Fibroblast of skin of abdomen (primary cell): Measurements from ENCODE around the gene NPAT. TPM values are rescaled to one million over a fixed set of nuclear protein-coding genes. Genes with fewer than 3 reads are reported as not detected.

ENCODE experiments used
- DNase-seq: peaks from one replicate; pipeline ENCODE4 v3.0.0-alpha.2; 2013
- polyA plus RNA-seq, 2 experiments: library from polyadenylated mRNA; unstranded; fragments of 120-200 nt; gene quantifications; one replicate each; pipeline ENCODE4 v1.2.1, GENCODE V29; 2013; ENCODE audit not compliant: insufficient read length in 2 of 2

Gene NPAT
- 7.6 TPM for polyA plus RNA-seq (2013, experiment 1 of 2; ENCODE audit: insufficient read length)
- 8.1 TPM for polyA plus RNA-seq (2013, experiment 2 of 2; ENCODE audit: insufficient read length)

DNA sequence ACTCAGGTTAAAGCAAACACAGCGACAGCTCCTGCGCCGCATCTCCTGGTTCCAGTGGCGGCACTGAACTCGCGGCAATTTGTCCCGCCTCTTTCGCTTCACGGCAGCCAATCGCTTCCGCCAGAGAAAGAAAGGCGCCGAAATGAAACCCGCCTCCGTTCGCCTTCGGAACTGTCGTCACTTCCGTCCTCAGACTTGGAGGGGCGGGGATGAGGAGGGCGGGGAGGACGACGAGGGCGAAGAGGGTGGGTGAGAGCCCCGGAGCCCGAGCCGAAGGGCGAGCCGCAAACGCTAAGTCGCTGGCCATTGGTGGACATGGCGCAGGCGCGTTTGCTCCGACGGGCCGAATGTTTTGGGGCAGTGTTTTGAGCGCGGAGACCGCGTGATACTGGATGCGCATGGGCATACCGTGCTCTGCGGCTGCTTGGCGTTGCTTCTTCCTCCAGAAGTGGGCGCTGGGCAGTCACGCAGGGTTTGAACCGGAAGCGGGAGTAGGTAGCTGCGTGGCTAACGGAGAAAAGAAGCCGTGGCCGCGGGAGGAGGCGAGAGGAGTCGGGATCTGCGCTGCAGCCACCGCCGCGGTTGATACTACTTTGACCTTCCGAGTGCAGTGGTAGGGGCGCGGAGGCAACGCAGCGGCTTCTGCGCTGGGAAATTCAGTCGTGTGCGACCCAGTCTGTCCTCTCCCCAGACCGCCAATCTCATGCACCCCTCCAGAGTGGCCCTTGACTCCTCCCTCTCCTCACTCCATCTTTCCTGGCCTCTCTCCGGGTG, at the start of gene NPAT, which contains the start of gene ATM:
TSS of gene NPAT (minus strand) at position 65 of the 774 bp plus-strand sequence. CDS start 102 bp downstream, outside the sequence.
TSS of gene ATM (plus strand) at position 494 of the 774 bp plus-strand sequence. CDS start 4,558 bp downstream, outside the sequence.
- DNase-seq = peak; percentile 99

DNA sequence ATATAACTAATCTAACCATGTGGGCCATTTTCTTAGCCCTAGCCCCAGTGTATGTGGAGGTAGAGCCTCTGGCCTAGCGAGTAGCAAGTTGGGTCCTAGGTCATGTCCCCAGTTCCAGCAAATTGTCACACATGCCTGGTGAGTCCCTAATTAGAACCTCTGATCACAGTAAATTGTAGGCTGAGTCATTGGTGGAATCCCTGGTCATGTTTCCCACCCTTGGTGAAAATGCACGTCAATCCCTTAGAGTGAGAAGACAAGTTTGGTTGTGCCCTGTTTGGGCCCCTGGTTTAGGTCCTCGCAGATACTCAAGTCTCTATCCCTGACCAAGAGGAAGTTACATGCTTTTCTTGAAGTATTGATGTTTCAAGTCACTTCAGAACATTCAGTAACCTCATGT, 47.1 kb upstream of the NPAT start:
- no peak for DNase-seq

- DNase-seq = peak; percentile 2
These were observed 30.7 kb upstream of the NPAT start for GRCh38 chr11:108253176-108253575.

DNA sequence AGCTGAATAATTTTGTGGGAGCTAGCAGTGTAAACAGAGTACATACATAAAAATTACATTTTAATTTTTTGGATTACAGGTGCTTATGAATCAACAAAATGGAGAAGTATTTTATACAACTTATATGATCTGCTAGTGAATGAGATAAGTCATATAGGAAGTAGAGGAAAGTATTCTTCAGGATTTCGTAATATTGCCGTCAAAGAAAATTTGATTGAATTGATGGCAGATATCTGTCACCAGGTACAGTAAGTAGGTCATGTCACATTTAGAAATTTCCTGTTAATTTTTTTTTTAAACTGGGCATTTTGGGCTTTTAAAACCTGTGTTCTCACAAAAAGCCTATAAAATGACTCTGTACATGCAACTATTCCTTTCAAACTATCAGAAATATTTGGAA, 24.4 kb upstream of the NPAT start:
- DNase-seq = no peak

- no peak for DNase-seq
These were observed 23.9 kb upstream of the NPAT start for GRCh38 chr11:108246308-108246707.

GRCh38 chr11:108242422-108242821, 20.0 kb upstream of the NPAT start:
- no peak for DNase-seq

DNA sequence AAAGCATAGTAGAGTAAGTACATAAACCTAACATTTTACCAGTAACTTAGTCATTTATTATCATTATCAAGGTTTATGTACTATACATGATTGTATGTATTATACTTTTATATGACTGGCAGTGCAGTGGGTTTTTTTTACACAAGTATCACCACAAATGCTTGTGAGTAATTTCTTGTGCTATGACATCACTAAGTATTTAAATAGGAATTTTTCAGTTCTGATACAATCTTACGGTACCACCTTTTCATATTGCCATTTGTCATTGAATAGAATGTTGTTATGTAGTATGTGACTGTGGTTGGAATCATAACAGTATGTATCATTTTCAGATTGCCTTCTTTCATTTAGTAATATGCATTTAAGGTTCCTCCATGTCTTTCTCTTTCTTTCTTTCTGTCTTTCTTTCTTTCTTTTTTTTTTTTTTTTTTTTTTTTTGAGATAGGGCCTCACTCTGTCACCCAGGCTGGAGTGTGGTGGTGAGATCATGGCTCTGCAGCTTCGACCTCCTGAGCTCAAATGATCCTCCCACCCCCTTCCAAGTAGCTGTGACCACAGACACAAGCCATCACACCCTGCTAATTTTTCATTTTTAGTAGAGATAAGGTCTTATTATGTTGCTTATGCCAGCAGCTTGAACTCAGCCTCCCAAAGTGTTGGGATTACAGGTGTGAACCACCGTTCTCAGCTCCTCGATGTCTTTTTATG, 19.0 kb upstream of the NPAT start:
- no peak for DNase-seq

GRCh38 chr11:108239076-108239475, 16.6 kb upstream of the NPAT start:
- no peak for DNase-seq

DNA sequence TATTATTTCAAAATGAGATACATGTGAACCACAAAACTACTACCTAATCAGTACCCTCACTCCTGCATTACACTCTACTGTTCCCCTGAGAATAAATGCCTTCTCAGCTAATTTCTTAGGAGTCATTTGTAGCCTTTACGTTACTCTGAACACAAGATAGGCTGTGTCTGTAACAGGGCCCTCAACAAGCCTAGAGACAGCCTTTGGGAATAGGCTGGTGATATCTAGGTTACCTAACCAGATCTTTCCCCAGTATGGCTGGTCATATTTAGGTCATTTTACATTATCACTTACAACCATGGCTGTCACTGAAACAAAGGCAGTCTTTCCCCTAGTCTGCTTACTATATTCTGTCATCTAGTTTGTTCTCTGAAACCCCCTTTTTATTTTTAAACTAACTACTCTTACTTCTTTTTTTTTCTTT, 14.6 kb upstream of the NPAT start:
- no peak for DNase-seq

GRCh38 chr11:108235633-108236032, 13.2 kb upstream of the NPAT start:
- DNase-seq = no peak

DNA sequence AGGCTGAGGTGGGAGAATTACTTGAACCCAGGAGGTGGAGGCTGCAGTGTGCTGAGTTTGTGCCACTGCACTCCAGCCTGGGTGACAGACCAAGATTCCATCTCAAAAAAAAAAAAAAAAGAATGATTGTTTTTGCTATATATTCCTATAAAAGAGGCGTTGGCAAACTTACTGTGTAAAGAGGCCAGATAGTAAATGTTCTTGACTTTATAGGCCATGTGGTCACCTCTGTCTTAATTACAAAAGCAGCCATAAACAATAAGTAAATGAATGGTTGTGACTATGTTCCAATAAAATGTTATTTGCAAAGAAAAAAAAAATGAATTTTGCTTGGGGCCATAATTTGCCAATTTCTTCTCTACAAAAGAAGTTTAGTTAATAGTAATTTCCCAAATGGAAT, 12.8 kb upstream of the NPAT start:
- DNase-seq = no peak

- no peak for DNase-seq
These were observed 11.0 kb upstream of the NPAT start for GRCh38 chr11:108233277-108233945.

DNA sequence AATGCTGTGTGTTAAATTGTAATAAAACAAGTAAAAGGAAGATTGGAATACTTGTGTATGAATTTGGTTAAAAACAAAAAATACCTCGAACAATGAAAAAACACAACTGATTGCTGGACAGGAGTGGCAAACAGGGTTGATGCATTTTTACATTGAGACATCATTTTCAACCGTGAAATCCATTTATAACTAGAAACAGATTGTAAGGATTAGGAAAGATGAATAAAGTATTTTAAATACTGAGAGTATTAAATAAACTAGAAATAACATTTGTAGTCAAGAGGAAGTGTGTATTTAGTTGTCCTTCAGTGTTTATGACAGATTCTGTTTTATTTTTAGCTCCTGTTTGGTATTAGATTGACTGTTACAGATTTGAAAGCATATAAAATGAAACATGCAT, 5.8 kb upstream of the NPAT start:
- DNase-seq = no peak

- no peak for DNase-seq
These were observed 3.6 kb upstream of the NPAT start for GRCh38 chr11:108226036-108226435.

DNA sequence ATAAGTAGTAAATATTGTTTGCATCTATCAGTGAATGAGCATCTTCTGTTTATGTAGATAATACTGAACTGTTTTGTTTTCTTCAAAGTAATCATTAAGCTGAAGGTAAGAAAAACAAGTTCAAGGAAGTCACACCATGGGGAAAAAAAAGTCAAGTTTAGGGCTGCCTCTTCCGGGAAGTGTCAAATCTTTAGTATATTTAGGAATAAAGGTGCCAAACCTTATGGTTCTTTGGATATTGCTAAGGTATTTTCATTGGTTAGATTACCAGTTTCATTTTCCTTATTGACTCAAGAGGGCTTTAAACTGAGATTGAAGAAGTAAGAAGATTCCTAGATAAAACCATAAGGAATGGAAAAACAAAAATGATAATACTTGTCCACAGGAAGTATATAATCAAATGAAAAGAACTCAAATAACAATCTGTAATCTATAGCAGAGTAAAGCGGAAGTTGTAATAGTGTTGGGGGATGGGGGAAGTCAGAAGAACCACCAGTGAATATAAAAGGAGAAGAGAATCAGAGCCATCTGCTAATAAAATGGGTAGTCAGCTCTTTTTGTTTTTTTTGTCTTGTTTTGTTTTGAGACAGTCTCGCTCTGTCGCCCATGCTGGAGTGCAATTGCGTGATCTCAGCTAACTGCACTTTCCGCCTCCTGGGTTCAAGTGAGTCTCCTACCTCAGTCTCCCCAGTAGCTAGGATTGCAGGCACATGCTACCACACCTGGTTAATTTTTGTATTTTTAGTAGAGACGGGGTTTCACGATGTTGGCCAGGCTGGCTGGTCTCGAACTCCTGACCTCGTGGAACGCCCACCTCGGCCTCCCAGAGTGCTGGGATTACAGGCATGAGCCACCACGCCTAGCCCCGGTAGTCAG, 2.7 kb upstream of the NPAT start:
- no peak for DNase-seq

DNA sequence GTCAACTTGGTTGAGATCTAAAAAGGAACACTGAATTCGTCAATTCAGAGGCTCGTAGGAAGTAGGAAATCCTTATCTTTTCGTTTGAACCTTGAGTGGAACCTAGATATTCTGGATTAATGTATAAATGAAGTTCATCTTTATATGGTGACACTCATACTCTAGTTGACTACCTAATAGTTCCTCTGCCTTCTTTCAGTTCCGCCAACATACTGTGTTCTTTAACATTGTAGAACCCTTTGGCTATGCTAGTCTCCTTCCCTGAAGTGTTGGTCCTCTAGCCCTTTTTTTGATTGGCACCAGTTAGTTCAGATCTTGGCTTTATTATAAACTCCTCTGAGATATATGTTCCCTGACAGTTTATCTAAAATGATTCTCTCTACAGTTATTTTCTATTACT, 1.9 kb upstream of the NPAT start:
- no peak for DNase-seq

GRCh38 chr11:108223348-108224149, 1.1 kb upstream of the NPAT start:
- DNase-seq = no peak

- DNase-seq = no peak
These were observed 396 bp downstream of the NPAT start for GRCh38 chr11:108221911-108222573.

- peak; percentile 19 for DNase-seq
These were observed 1.1 kb downstream of the NPAT start for GRCh38 chr11:108221371-108221770.

- no peak for DNase-seq
These were observed 1.6 kb downstream of the NPAT start for GRCh38 chr11:108220721-108221336.
